Stimulated activated CD8-positive, alpha-beta memory T cell treated with anti-CD3 and anti-CD28 coated beads, Interleukin-12 subunit alpha, Interleukin-12 subunit beta, amount 100 ng/mL, for 24 hours (primary cell): ENCODE data around the gene TENM3.
"Not testable (repeated sequence)": the region's sequence is repeated elsewhere in the genome, so short reads cannot be mapped to it uniquely, and the experiment has no call there.

Experiments used
- DNase-seq: peaks from one replicate; pipeline ENCODE4 v3.0.0-alpha.2; 2020; ENCODE audit errors: extremely low read depth

The TENM3 gene

DNA sequence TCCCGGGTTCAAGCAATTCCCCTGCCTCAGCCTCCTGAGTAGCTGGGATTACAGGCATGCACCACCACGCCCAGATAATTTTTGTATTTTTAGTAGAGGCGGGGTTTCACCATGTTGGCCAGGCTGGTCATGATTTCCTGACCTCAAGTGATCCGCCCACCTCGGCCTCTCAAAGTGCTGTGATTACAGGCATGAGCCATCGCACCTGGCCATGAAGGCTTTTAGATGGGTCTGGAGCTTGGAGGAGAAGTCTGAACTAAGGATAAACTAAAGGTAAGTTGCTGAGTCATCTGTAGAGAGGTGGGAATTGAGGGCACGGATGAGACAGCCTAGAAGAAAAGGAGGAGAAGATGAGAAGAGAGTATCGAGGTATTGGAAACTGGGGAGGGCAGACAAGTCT is at the start of gene TENM3:
TSS of gene TENM3 (plus strand) at position 199 of the 400 bp plus-strand sequence. CDS start 80,619 bp downstream, outside the sequence.
- not testable (repeated sequence) for DNase-seq

DNA sequence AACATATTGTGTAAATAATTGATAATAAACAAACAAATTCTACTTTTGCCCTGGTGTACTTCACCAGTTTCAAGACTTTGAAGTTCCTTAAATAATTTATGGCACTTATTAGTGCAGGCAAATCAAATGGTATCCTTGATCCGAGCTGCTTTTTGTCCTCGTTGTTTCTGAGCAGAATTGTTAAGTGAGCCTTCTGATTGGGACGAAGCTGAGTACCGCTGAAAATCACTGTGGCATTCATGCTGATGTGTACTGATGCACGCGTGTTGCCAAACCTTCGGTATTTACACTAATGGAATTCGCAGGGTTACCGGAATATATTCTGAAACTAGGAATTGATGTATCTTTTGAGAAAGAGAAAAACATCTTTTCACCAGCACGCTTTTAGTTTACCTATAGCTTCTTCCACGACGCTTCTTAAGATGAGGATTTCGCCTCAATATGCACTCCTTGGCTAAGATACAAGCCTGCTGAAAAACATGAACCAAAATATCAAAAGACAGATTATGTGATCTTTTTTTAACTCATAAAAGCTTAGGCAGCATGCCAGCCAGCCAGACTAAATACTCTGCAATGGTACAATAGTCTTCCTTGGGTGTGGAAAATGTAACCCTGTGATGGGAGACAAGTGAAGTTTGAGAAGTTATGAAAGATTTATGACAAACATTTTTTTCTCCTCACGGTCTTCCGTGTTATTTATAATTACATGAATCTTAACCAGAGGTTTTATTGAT is 48.9 kb upstream of the TENM3 start:
- no peak for DNase-seq

DNA sequence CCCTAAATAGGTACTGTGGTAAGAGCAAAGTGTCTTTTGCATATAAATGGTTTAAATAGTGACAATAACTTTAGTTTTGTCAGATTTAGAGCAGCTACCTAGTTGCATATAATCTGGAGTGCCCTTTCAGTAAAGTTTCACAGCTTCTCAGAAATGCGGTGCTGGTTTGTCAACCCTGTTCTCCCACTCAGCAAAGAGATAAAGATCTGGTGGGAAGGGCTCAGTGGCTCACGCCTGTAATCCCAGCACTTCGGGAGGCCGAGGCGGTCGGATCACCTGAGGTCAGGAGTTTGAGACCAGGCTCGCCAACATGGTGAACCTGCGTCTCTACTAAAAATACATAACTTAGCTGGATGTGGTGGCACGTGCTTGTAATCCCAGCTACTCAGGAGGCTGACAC is 45.6 kb upstream of the TENM3 start:
- no peak for DNase-seq

DNA sequence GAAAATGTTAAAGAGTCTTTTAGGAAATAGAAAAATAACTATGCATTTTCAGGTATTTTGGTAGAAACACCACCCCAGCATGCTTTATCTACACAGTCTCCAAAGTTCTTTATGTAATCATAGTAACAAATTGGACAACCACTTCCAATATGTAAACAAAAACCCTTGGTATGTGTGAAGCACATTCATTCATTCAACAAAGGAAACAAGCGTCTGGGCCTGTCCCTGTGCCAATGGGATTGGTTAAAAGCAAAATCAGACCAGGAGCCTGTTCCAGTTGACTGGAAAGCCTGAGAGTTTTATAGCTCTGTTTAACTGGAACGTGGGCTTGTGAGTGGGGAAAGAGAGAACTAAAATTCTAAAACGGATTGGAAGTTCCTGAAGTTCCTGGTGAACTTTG is 41.3 kb upstream of the TENM3 start:
- no peak for DNase-seq

DNA sequence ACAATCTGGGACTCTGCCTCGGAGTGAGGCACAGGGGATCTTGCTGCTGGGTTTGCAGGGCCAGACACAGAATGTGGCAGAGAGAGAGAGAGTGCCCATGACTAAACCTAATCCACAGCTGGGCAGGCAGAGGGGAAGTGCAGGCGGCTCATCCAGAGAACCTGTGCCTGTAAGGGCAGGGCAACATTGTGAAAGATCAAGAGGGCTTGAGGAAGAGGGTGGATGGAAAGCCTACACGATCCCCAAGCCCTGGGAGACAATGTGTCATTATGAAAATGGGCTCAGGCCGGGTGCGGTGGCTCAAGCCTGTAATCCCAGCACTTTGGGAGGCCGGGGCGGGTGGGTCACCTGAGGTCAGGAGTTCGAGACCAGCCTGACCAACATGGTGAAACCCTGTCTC is 40.6 kb upstream of the TENM3 start:
- DNase-seq, result no peak

DNA sequence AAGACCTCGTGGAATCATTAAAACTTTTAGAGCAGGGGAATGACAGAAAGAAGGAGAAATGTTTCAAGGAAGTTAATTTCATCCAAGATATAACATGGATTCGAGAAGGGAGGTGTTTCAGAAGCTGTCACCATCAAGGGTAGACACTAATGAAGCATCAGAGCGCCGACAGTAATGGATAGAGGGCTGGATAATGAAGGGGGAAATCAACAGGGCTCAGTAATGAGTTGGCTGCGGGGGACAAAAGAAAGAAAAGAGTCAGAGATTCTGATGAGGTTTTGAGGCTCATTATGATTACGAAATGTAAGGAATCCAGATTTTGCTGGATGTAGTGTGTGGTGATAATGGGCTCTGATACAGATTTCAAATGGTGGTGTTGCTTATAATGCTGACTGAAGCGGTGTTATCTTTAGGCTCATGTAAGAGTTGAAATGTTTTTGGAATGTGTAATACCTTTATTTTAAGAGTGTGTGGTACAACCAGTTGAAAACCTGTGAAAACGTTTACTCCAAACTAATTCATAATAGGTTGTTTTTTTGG is 39.3 kb upstream of the TENM3 start:
- no peak for DNase-seq

DNA sequence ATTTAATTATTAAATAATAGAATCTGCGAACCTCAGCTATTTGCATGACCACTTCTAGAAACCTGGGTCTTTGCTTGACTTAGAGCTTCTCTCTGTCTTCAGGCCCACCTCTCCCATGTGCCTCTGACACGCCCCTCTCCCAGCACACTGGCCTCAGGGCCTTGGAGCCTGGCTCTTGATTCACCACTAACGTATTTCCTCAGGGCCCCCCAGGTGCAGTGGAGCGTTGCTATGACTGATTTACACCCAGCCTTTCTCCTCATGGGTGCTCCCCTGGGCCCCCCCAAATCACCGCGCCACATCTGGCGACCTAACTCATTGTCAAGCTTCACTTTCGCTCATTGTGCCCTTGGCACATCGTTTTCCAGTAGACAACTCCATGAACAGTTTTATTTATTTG is 37.9 kb upstream of the TENM3 start:
- no peak for DNase-seq

DNA sequence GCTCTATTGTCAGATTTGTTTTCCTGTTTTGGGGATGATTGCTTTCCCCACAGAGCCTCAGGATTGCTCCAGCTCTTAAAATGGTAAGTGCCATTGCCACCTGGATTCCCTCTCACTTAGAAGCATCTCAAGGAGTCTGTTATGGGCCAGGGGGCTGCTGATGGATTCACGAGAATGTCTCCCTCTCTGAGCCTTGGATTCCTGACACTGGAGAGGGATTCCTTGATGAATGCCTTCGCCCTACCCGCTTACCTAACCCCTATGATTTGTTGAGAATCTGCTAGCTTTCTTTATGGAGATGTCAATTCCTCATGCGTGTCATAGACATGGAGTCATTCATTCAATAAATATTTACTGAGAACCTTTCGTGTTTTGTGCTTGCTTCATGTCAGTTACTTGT is 36.9 kb upstream of the TENM3 start:
- no peak for DNase-seq

DNA sequence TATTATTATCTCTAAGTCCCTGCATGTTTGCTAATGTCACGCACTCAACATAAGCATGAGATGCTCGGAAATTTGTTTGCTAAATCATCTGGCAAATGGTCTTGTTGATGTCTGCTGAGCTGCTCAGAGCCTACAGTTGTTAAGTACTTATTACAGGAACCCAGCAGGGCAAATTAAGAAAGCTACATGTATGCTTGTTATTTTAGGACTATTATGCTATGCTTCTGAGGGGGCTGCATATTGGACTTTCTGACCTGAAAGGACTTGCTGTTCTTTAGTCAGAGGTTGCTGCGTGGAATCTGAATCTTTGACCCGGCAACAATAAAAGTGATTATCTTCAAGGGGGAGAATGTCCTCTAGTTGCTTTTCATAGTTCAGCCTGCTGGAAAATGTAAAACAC is 36.3 kb upstream of the TENM3 start:
- DNase-seq, result no peak

DNA sequence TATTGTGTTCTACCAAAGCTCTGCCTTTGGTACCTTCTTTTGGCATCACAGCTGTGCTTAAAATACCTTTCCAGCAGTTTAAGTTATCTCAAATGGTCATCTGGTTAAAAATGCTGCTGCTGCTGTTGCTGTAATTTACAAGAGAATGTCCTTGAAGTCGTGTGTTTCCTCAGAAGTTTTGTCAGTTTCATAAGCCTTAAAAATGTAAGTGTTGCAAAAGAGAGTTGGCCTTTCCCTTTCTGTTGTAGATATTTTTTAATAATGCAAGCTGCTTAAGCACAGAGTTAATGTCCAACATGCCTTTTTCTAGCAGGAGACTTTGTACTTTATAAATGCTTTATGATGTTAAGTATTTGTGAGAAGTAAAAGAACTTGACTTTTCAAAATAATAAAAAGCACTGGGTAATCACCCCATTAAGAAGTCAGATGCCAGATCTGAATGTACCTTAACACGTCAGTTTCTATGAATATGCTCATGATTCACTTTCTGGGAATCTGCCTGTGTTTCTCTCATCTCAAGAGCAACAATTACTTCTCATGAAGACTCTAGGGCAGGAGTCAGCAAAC is 35.3 kb upstream of the TENM3 start:
- no peak for DNase-seq

DNA sequence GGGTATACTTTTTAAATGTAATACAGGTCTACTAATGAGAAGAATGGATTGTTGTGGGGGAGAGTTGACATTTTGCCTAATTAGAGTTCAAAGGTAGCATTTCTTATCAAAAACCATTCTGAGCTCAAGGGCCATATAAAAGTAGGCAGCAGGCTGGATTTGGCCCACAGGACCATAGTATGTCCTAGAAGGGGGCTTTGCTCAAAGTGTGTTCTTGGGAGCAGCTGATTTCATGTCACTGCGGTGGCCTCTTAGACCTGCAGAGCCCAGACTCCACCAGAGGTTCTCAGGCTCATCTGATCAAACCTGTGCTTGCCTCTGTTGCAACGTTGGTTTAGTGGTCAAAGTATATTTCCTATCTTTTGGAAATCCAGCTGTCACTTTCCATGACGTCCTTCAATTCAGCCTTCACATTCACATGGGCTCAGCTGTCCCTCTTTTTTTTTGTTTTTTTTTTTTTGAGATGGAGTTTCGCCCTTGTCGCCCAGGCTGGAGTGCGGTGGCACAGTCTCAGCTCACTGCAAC is 34.6 kb upstream of the TENM3 start:
- no peak for DNase-seq

DNA sequence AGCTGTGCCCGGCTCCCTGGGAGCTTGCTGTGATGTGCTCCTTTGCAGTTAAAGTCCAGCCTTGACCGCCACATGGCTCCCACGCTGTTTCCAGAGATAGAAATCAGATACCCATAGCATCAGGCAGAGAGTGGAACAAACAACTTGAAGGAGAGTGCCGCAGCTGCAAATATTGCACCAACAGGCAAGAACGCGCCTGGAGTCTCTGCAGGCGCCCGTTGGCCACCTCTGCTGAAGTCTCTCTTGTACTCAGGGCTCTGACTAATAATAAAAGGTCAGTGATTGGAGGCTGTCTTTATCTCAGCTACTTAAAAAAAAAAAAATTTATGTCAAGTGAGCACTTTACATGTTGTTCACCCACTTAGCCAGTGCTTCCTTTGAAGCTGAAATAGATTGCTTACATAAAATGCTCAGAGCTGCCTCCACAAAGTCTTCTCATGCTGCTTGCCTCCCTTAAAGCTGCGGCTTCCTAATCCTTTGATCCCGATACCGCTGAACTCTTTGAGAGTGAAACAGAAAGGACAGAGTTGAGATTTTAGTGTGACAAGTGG is 30.9 kb upstream of the TENM3 start:
- no peak for DNase-seq

DNA sequence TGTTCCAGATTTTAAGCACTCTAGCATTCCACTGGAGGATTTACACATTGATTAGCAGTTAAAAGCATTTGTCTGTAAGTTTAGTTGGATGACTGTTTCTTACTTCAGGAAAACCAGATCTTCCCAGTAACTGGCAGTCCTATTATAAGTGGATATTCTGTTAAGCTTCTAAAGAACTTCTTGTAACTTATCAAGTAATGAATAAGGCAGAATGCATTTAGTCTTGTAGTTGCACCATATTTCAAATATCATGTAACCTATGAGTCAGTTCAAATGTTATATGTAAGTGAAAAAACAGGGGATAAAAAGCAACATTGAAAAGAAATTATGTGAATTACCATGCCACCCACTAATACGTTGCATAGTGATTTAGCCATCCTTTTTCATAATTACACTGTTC is 30.2 kb upstream of the TENM3 start:
- no peak for DNase-seq

DNA sequence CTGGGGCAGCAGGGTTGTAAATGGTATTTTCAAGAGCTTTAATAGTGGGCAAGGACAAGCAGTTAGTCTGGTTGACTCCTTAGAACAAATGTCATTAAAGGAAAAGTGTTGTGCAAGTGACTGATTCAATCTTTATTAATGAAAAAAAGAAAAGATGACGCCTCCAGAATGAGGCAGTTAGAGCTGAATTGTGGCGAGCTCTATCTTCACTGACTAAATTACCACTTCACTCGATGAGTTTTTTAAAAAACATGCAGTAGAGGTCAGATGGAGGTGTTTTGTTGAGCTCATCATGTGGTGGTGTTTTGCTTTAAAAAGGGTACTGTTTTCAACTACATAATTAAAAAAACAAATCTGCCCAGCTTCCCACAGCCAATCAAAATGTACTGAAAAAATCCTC is 28.1 kb upstream of the TENM3 start:
- DNase-seq, result no peak

DNA sequence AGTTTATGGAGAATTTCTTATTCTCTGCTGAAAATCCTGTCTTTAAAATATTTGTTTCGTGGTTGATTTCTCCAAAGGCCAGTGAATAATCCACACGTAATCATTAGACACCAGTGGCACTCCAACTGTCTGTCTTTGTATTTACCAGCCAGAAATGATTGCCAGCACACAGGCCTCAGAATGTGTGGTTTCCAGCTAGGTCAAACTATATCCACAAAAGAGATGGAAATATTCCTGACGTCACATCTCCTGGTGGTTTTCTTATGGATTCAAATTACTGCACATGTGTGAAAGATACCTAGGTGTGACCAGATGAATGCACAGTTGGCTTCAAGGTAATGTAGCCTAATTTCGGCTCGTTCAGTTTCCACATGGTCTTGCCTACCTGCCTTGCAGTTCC is 27.2 kb upstream of the TENM3 start:
- no peak for DNase-seq

DNA sequence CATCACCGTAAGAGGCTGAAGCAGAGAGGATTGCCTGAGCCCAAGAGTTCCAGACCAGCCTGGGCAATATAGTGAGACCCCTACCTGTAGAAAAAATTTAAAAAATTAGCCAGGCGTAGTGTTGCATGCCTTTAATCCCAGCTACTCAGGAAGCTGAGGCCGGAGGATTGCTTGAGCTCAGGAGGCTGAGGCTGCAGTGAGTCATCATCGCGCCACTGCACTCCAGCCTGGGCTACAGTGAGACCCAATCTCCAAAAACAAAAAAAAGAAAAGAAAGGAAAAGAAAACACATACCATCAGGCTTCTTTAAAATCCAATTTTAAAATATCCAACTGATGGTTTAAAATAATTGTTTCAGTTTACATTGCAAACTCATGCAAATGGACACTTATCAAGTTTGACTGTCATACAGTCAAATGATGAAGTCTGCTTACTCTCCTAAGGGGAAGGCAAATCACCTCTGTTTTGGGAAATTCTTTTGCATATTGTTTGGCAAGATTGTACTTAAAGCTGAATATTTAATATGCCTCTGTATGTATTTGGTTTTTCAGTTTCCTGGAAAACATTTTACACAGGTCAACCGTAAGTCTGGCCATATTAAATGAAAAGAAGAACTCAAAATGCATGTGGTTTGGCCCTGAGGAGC is 23.7 kb upstream of the TENM3 start:
- no peak for DNase-seq

DNA sequence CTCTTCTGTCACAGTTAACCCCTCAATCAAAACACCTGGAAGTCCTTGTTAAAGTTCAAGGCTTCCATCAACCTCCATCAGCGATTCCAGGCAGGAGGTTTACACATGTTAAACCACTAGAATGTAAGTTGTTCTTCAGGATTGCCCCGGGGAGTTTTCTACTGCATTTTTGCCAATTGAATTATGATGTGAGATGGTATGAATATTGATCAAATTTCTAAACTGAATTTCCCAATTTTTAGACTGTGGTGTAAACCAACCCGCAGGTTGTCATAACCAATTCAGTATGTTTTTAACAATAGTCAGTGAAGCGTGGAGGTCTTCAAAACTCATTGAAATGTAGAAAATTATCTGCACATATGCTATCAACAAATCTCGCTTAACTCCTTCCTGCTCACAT is 21.2 kb upstream of the TENM3 start:
- no peak for DNase-seq

DNA sequence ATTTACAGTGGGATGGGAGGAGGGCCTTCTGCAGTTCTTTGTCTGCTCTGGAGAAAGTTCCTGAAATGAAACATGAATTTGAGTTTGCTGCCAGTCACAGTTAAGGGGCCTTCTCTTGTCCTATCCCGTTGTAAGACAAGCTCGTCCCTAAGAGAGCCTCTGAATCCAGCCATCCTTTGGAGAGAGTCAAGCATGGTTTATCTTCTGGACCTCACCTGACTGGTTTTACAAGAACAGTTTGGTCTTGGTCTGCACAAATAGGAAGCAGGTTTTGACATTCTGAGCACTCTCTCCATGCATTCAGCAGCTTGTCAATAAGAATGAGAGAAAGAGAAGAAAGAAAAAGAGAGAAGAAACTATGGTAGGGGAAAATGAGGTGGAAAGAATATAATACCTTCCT is 20.4 kb upstream of the TENM3 start:
- no peak for DNase-seq

DNA sequence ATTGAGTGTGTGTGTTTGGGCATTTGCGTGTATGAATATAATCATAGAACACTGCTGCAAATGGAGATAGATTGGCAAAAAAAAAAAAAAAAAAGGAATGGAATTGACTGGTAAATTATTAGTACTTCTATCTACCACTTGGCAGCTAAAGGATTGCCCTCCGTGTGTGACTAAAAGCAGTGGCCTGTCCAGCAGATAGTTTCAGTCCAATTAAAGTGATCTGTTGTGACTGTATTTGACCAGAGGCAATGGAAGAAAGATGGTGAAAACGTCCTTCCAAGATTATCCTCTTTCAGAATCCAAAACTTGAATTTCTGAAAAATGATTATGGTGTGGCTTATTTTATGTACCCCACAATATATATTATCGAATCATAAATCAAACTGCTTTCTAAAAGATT is 19.5 kb upstream of the TENM3 start:
- DNase-seq, result no peak

DNA sequence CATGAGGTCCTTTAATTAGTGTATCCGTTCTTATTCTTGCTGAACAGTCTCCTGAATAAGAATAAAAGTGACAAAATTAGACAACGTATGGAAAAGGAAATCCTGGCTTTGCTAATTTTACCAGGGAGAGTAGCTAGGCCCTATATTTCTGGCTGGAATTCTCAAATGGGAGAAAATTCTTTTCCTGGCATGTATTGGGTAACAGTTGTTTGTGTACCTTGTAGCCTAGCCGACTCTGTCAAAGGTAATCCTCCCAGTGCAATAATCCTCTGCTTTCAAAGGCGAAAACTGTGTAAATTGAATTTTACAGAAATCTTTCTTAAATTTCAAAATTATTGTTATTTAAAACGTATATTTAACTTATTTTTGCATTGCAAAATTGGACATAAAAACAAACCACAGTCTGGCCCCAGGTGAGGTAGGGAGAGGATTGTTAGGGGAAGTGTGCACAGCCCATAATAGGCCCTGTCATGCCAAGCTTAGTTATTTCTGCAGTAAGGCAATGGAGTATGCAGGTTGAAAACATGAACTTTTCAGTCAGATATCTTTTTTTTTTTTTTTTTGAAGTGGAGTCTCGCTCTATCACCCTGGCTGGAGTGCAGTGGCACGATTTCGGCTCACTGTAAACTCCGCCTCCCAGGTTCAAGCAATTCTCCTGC is 18.9 kb upstream of the TENM3 start:
- no peak for DNase-seq

DNA sequence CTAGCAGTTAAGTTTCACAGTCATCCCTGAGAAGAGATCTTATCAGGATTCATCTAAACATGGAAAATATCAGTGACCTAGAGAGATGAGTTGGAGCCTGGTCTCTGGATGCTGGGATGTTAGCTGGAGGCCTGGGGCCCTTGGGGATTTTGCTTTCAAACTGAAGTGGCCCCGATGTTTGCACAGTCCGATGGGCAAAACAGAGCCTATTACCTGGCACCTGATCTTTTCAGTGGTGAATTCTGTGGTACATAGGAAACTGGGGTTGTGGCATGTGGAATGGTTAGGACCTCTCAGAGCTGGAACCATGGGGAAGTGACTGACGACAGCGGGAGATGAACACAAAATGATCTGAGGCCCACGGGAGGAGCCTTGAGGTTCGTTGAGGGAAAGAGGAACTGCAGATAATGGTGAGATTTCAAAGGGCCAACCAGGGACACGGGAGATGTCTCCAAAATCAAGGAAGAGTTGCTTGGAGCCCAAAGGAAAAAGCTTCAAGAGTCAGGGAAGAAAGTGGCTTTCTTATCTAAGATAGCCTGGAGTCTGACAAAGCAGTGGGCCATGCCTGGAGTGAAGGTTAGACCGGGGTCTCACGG is 17.8 kb upstream of the TENM3 start:
- no peak for DNase-seq

DNA sequence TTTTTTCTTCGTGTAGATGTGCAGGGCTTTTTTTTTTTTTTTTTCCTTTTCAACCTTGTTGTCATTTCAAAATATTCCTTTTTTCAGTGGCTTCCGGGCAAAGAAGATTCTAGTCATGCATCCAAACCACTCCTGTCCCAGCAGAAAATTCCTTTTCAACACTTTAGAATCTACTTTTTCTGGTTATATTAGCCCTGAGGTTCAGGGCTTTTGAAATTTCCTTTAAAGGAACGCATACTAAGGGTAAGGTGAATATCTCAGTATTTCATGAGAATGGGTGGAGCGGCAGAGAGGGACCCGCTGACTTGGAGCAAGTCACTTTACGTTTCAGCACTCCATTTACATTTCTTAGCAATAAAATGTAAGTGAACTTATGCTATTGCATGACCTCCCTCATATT is 15.6 kb upstream of the TENM3 start:
- DNase-seq, result no peak
